ENCODE results near the gene STARD9. TPM values are rescaled to one million over a fixed set of nuclear protein-coding genes. Genes with fewer than 3 reads are reported as not detected.

STARD9 gene
- total RNA-seq, 1 donor from 2014 or later = 10.0 TPM

- no peak overlapping the region for H3K27ac Mint-ChIP-seq
- no peaks in the 10 kb centered on the region for H3K36me3 Mint-ChIP-seq
- no peaks in the 10 kb centered on the region for H3K27me3 Mint-ChIP-seq (ENCODE audit: low read depth)
- no peak overlapping the region for H3K4me3 Mint-ChIP-seq
- no peak for DNase-seq (ENCODE audit: low spot score in 2 of 2, unreplicated experiment in 2 of 2)
- TF ChIP-seq CTCF (IDR thresholded peaks at IDR 0.05; ENCODE audit: unreplicated experiment) = no peak
- H3K4me1 Mint-ChIP-seq = no peaks in the 10 kb centered on the region
- no peaks in the 10 kb centered on the region for H3K9me3 Mint-ChIP-seq
These were observed 136.3 kb downstream of the STARD9 start for GRCh38 chr15:42711746-42712145.

- no peak for TF ChIP-seq CTCF (IDR thresholded peaks at IDR 0.05; ENCODE audit: unreplicated experiment)
- H3K4me1 Mint-ChIP-seq = no peaks in the 10 kb centered on the region
- no peaks in the 10 kb centered on the region for H3K9me3 Mint-ChIP-seq
- no peak overlapping the region for H3K4me3 Mint-ChIP-seq
- DNase-seq (ENCODE audit: low spot score in 2 of 2, unreplicated experiment in 2 of 2) = no peak
- no peaks in the 10 kb centered on the region for H3K27me3 Mint-ChIP-seq (ENCODE audit: low read depth)
- H3K36me3 Mint-ChIP-seq = no peaks in the 10 kb centered on the region
- H3K27ac Mint-ChIP-seq = no peak overlapping the region
These were observed 137.2 kb downstream of the STARD9 start for GRCh38 chr15:42712584-42712983.

GRCh38 chr15:42716125-42716524 lies 140.7 kb downstream of the STARD9 start:
- Mint-ChIP-seq H3K9me3 (no peaks in the 10 kb centered on the region), H3K4me3 (no peak overlapping the region), H3K4me1 (no peaks in the 10 kb centered on the region), H3K27me3 (ENCODE audit: low read depth) (no peaks in the 10 kb centered on the region), H3K27ac (no peak overlapping the region), H3K36me3 (peaks cover 6% of the 10 kb centered on the region)
- no peak for TF ChIP-seq CTCF (IDR thresholded peaks at IDR 0.05; ENCODE audit: unreplicated experiment)
- DNase-seq (ENCODE audit: low spot score in 2 of 2, unreplicated experiment in 2 of 2) = no peak

GRCh38 chr15:42716626-42717025 lies 141.2 kb downstream of the STARD9 start:
- H3K36me3 Mint-ChIP-seq = peaks cover 6% of the 10 kb centered on the region

GRCh38 chr15:42719043-42719442 lies 143.6 kb downstream of the STARD9 start:
- Mint-ChIP-seq H3K4me1 (no peaks in the 10 kb centered on the region), H3K4me3 (no peak overlapping the region), H3K9me3 (no peaks in the 10 kb centered on the region), H3K27ac (no peak overlapping the region), H3K27me3 (ENCODE audit: low read depth) (no peaks in the 10 kb centered on the region), H3K36me3 (peaks cover 6% of the 10 kb centered on the region)
- no peak for TF ChIP-seq CTCF (IDR thresholded peaks at IDR 0.05; ENCODE audit: unreplicated experiment)
- no peak for DNase-seq (ENCODE audit: low spot score in 2 of 2, unreplicated experiment in 2 of 2)

More at GRCh38 chr15:42716626-42717025, 141.2 kb downstream of the STARD9 start:
- Mint-ChIP-seq H3K9me3 (no peaks in the 10 kb centered on the region), H3K27ac (no peak overlapping the region), H3K27me3 (ENCODE audit: low read depth) (no peaks in the 10 kb centered on the region), H3K4me1 (no peaks in the 10 kb centered on the region), H3K4me3 (no peak overlapping the region)
- TF ChIP-seq CTCF (IDR thresholded peaks at IDR 0.05; ENCODE audit: unreplicated experiment) = no peak
- no peak for DNase-seq (ENCODE audit: low spot score in 2 of 2, unreplicated experiment in 2 of 2)

- no peak for DNase-seq (ENCODE audit: low spot score in 2 of 2, unreplicated experiment in 2 of 2)
- Mint-ChIP-seq H3K27me3 (ENCODE audit: low read depth) (no peaks in the 10 kb centered on the region), H3K4me1 (no peaks in the 10 kb centered on the region), H3K36me3 (peaks cover 10% of the 10 kb centered on the region), H3K9me3 (no peaks in the 10 kb centered on the region), H3K4me3 (no peak overlapping the region), H3K27ac (no peak overlapping the region)
- TF ChIP-seq CTCF (IDR thresholded peaks at IDR 0.05; ENCODE audit: unreplicated experiment) = no peak
These were observed 144.7 kb downstream of the STARD9 start for GRCh38 chr15:42720071-42720470.
